GM12878 (cell line): ENCODE measurements around the gene PCCA. TPM values are rescaled to one million over a fixed set of nuclear protein-coding genes. Genes with fewer than 3 reads are reported as not detected.
"Not testable (repeated sequence)": the region's sequence is repeated elsewhere in the genome, so short reads cannot be mapped to it uniquely, and the experiment has no call there.

ENCODE experiments used
- ATAC-seq: fragments of 200-7000 bp; cut with Tn5 transposase; 3 replicates; pipeline ENCODE4 v1.9.1; 2020; ENCODE audit warnings: mild to moderate bottlenecking, moderate library complexity
- BruUV-seq: library from RNA; stranded (reverse); fragments of 400-500 nt; replicated peaks from 2 replicates; lab custom pipeline; 2021; lab: Mats Ljungman, UMichigan
- CTCF ChIA-PET: fragments of 300-600 bp; sonication (Branson Sonifier 250); formaldehyde crosslinking; extraction: SDS; loops from one replicate; lab custom pipeline; 2021; ENCODE audit warnings: inconsistent platforms; lab: Yijun Ruan, JAX
- POLR2A ChIA-PET: fragments of 350-600 bp; formaldehyde crosslinking; extraction: SDS; loops from one replicate; lab custom pipeline; 2021; ENCODE audit warnings: inconsistent platforms; lab: Charles Lee
- RAD21 ChIA-PET: fragments of 300-600 bp; sonication (Branson Sonifier 250); formaldehyde crosslinking; loops from one replicate; lab custom pipeline; 2023; ENCODE audit warnings: antibody characterized with exemption; ENCODE audit not compliant: unreplicated experiment; lab: Charles Lee
- SMC1A ChIA-PET: fragments of 300-600 bp; sonication (Branson Sonifier 250); formaldehyde crosslinking; loops from one replicate; lab custom pipeline; 2023; ENCODE audit not compliant: unreplicated experiment, uncharacterized antibody; lab: Charles Lee
- DNase-seq: peaks from one replicate; pipeline ENCODE4 v3.0.0-alpha.2; 2011; ENCODE audit warnings: low read depth, low spot score
- FAIRE-seq: peaks from 3 replicates; lab custom pipeline; 2011; peaks lifted over from hg19 to GRCh38; lab: Jason Lieb, UNC
- H2AFZ ChIP-seq: 2 replicates; pipeline ENCODE4 v1.6.0; 2011; ENCODE audit warnings: low read depth, low read length, control low read depth; ENCODE audit not compliant: control insufficient read depth
- H3K27ac ChIP-seq: 2 replicates; pipeline ENCODE4 v1.5.1; 2011; ENCODE audit warnings: control low read depth; ENCODE audit not compliant: control insufficient read depth, insufficient read depth
- H3K27me3 ChIP-seq, 2 experiments: replicated peaks in 1 of 2; 2 replicates each; pipeline versions ENCODE4 v1.6.0 to v1.6.1; 2011; ENCODE audit warnings: low read length in 1 of 2; ENCODE audit not compliant: control insufficient read depth in 2 of 2, insufficient read depth in 2 of 2
- H3K36me3 ChIP-seq, 2 experiments: 2 replicates each; pipeline ENCODE4 v1.5.1; 2011; ENCODE audit warnings: low read length in 1 of 2; ENCODE audit not compliant: control insufficient read depth in 2 of 2, insufficient read depth in 2 of 2
- H3K4me1 ChIP-seq: 2 replicates; pipeline ENCODE4 v1.6.1; 2011; ENCODE audit warnings: mild to moderate bottlenecking, low read length, moderate library complexity, mixed read lengths; ENCODE audit not compliant: control insufficient read depth, insufficient read depth
- H3K4me2 ChIP-seq: 2 replicates; pipeline ENCODE4 v1.6.0; 2011; ENCODE audit warnings: control low read depth; ENCODE audit not compliant: control insufficient read depth, insufficient read depth
- H3K4me3 ChIP-seq: fragments of 200-600 bp; sonication (generic); 2 replicates; pipeline ENCODE4 v1.5.1; 2016
- H3K79me2 ChIP-seq: 2 replicates; pipeline ENCODE4 v1.6.0; 2011; ENCODE audit warnings: low read length; ENCODE audit not compliant: control insufficient read depth, insufficient read depth
- H3K9ac ChIP-seq: 2 replicates; pipeline ENCODE4 v1.8.0; 2011; ENCODE audit warnings: low read length, control low read depth, mixed read lengths; ENCODE audit not compliant: control insufficient read depth, insufficient read depth
- H3K9me3 ChIP-seq: replicated peaks from 3 replicates; pipeline ENCODE4 v1.5.1; 2011; ENCODE audit warnings: mild to moderate bottlenecking, low read length; ENCODE audit not compliant: control insufficient read depth, insufficient read depth
- H4K20me1 ChIP-seq: 2 replicates; pipeline ENCODE4 v1.6.0; 2011; ENCODE audit not compliant: control insufficient read depth, insufficient read depth
- CHD2 ChIP-seq: IDR thresholded peaks from 2 replicates; pipeline ENCODE4 v1.6.1; 2011; ENCODE audit warnings: low read depth, low read length, improper control_type of control experiment, borderline replicate concordance
- CHD4 ChIP-seq: fragments of 200-600 bp; sonication (generic); IDR thresholded peaks from 2 replicates; pipeline ENCODE4 v1.6.1; 2016; ENCODE audit warnings: mild to moderate bottlenecking
- KLF5 ChIP-seq: fragments of 450-650 bp; IDR thresholded peaks from 2 replicates; pipeline ENCODE4 v1.6.1; 2014; ENCODE audit warnings: mild to moderate bottlenecking; ENCODE audit not compliant: partially characterized antibody
- NR2C1 ChIP-seq: fragments of 450-650 bp; IDR thresholded peaks from 2 replicates; pipeline ENCODE4 v1.6.1; 2017; ENCODE audit warnings: antibody characterized with exemption, mild to moderate bottlenecking, moderate library complexity
- POU2F2 ChIP-seq: IDR thresholded peaks from 3 replicates; pipeline ENCODE4 v1.6.1; 2011; ENCODE audit warnings: low read depth, mild to moderate bottlenecking, low read length, borderline replicate concordance
- TARDBP ChIP-seq: IDR thresholded peaks from 2 replicates; pipeline ENCODE4 v1.6.1; 2016; ENCODE audit warnings: borderline replicate concordance
- ZBED1 ChIP-seq: IDR thresholded peaks from 2 replicates; pipeline ENCODE4 v1.6.1; 2016; ENCODE audit warnings: borderline replicate concordance
- ZSCAN29 ChIP-seq: fragments of 450-650 bp; IDR thresholded peaks from 2 replicates; pipeline ENCODE4 v1.6.1; 2017; ENCODE audit warnings: mild to moderate bottlenecking, moderate library complexity
- WGBS: methylation state at CpG from one replicate; pipeline ENCODE4 v1.1.6; 2016; ENCODE audit warnings: low lambda C conversion rate; ENCODE audit not compliant: insufficient replicate concordance, insufficient coverage; ENCODE audit errors: missing lambda C conversion rate; 5-methylcytosine and 5-hydroxymethylcytosine counted together
- in situ Hi-C: fragments of 300-500 bp; cut with MboI; formaldehyde crosslinking; loops from 9 replicates; pipeline ENCODE4 v1.14.3; 2018; ENCODE audit warnings: mixed read lengths
- intact Hi-C: fragments of 100-400 bp; cut with micrococcal nuclease; formaldehyde crosslinking; loops from one replicate; pipeline ENCODE4 v1.14.2; 2022; ENCODE audit not compliant: unreplicated experiment
- polyA plus RNA-seq, 11 experiments: library from polyadenylated mRNA; depleted of rRNA in 4 of 11; unstranded in 6 of 11; stranded (reverse) in 5 of 11; fragments of >200 nt; fragmentation: Nextera tagmentation in 4 of 11; fragmentation: Illumina TruSeq in 1 of 11; extraction: Ambion mirVana in 4 of 11; extraction: Trizol in 1 of 11; gene quantifications; 1 replicate in 1 of 11; 2 replicates in 10 of 11; pipeline versions ENCODE4 v1.2.1 to v1.2.3, GENCODE V29; 2011 to 2016; ENCODE audit warnings: inconsistent platforms in 2 of 11, missing spikeins in 2 of 11, low read depth in 1 of 11
- total RNA-seq, 4 experiments: library from RNA; depleted of rRNA in 3 of 4; stranded (reverse); fragments of >200 nt in 3 of 4; fragmentation: Illumina TruSeq in 1 of 4; extraction: Trizol in 1 of 4; gene quantifications; 2 replicates each; pipeline versions ENCODE4 v1.2.1 to v1.2.3, GENCODE V29; 2013 to 2021
- TF ChIP-seq, protein P1 (sequence below): fragments of 450-650 bp; formaldehyde crosslinking; IDR thresholded peaks from 2 replicates; pipeline ENCODE4 v1.4.0; 2022; ENCODE audit warnings: mild to moderate bottlenecking, moderate library complexity

The PCCA gene
- total and polyA plus RNA-seq, 10 of the 15 experiments (the other 5 are each of a cell fraction or from before 2014, with no cell fraction given), result 5.9 to 18.2 (median 12.4) TPM

DNA sequence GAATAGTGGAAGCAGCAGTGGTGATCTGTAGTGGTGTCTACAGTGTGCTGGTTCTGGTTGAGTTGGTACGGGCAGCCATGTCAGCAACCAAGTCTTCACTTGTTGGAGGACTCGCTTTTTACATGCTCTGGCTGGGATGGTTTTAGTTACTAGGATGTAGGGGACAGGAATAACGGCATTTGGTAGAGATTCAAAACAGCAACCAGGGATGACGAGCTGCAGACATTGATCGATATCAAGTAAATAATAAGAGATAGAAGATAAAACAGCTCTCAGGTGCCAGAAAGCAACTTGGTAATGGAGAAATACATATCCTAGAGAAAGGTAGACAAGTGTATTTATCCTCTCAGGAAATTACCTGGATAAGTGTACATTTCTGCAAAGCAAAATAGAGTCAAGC lies 84.3 kb downstream of the PCCA start:
- BruUV-seq, result no TSS peak
- ChIA-PET RAD21 (no interaction called here), SMC1A (interaction anchor here (1.0 to 1.1 kb wide), 2 partner anchors 9 to 10 kb away, joined by 3 read pairs; no protein-coding TSS in a partner anchor), CTCF (no interaction called here), POLR2A (interaction anchor here (1.1 kb wide), 1 partner anchor 10 kb away, joined by 3 read pairs; no protein-coding TSS in a partner anchor)
- Histone ChIP-seq H3K9ac (no peak overlapping the region), H4K20me1 (no peaks in the 10 kb centered on the region), H3K79me2 (no peaks in the 10 kb centered on the region), H3K4me1 (no peaks in the 10 kb centered on the region), H3K4me2 (no peak overlapping the region), H3K9me3 (no peaks in the 10 kb centered on the region; the same call in 2 of the 3 replicates), H3K27ac (no peak overlapping the region), H3K4me3 (no peak overlapping the region), H3K36me3 (no peaks in the 10 kb centered on the region), H2AFZ (no peak overlapping the region), H3K27me3 (no peaks in the 10 kb centered on the region)
- FAIRE-seq (no peak), DNase-seq (no peak), ATAC-seq (no peak)
- in situ Hi-C loops (no loop called here), intact Hi-C loops (no loop called here)
- 88% methylated on average over 5 of the region's 5 CpGs for WGBS
- TF ChIP-seq ZSCAN29 (no peak), KLF5 (no peak), NR2C1 (no peak), CHD4 (no peak), TARDBP (no peak), ZBED1 (no peak), CHD2 (no peak), POU2F2 (no peak)
- TF ChIP-seq, protein P1, sequence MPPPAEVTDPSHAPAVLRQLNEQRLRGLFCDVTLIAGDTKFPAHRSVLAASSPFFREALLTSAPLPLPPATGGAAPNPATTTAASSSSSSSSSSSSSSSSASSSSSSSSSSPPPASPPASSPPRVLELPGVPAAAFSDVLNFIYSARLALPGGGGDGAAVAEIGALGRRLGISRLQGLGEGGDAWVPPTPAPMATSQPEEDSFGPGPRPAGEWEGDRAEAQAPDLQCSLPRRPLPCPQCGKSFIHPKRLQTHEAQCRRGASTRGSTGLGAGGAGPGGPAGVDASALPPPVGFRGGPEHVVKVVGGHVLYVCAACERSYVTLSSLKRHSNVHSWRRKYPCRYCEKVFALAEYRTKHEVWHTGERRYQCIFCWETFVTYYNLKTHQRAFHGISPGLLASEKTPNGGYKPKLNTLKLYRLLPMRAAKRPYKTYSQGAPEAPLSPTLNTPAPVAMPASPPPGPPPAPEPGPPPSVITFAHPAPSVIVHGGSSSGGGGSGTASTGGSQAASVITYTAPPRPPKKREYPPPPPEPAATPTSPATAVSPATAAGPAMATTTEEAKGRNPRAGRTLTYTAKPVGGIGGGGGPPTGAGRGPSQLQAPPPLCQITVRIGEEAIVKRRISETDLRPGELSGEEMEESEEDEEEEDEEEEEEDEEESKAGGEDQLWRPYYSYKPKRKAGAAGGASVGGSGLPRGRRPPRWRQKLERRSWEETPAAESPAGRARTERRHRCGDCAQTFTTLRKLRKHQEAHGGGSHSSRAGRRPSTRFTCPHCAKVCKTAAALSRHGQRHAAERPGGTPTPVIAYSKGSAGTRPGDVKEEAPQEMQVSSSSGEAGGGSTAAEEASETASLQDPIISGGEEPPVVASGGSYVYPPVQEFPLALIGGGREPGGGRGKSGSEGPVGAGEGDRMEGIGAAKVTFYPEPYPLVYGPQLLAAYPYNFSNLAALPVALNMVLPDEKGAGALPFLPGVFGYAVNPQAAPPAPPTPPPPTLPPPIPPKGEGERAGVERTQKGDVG (CRISPR knock-in tag), result no peak

DNA sequence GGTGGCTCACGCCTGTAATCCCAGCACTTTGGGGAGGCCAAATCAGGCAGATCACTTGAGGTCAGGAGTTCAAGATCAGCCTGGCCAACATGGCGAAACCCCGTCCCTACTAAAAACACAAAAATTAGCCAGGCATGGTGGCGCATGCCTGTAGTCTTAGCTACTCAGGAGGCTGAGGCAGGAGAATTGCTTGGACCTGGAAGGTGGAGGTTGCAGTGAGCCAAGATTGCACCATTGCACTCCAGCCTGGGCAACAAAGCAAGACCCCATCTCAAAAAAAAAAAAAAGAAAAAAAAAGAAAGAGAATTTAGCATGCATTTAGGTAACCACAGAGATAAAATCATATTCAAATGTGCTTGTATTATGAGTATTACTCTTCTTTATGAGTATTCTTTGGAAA lies 85.6 kb downstream of the PCCA start:
- 100% methylated on average over 4 of the region's 4 CpGs for WGBS
- POLR2A ChIA-PET, H4K20me1 ChIP-seq, H3K36me3 ChIP-seq, H3K4me3 ChIP-seq, ATAC-seq, H3K27me3 ChIP-seq, H3K9me3 ChIP-seq, RAD21 ChIA-PET, SMC1A ChIA-PET, intact Hi-C loops, FAIRE-seq, H3K79me2 ChIP-seq, H2AFZ ChIP-seq, H3K4me1 ChIP-seq, in situ Hi-C loops, CTCF ChIA-PET, H3K27ac ChIP-seq, BruUV-seq, H3K4me2 ChIP-seq, H3K9ac ChIP-seq, DNase-seq: not testable (repeated sequence)
